GM18951 (cell line): Measurements from ENCODE around the gene ZNF507.

Experiments used
- POLR2A ChIP-seq: IDR thresholded peaks from 4 replicates; pipeline ENCODE4 v1.6.1; 2011; ENCODE audit warnings: mild to moderate bottlenecking; ENCODE audit not compliant: insufficient read length, insufficient read depth; ENCODE audit errors: extremely low read depth
- in situ Hi-C: fragments of 300-500 bp; cut with MboI; formaldehyde crosslinking; loops from one replicate; pipeline ENCODE4 v1.12.0; 2022; ENCODE audit warnings: low sequenced_read_pairs, mixed read lengths, inconsistent platforms; ENCODE audit not compliant: unreplicated experiment

Gene ZNF507

DNA sequence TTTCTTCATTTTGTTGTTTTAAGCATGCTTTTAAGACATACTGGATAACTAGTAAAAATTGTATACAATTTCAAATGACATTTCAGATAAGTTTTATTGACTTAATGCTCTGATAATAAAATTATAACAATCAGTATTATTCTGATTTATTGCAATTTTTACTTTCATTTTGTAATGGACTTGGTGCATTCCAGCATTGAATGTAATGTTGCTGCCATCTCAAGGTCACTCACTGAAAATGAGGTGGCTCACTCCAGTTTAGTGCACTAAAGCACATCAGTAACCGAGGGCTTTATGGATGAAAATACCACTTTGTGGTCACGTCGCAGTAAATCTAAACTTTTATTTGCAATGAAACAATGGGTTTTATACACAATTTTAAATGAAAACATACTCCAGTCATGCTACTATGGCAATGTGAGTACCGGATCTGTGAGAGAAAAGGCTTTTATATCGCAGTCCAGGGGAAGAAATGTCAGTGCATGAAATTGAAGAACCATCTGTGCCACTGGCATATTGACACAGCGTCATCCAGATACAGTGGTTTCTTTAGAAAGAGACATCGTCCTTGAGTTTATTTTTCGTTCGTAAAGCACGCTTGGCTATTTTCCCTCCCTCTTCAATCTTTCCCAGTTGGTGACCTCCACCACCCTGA is 20.7 kb upstream of the ZNF507 start:
- in situ Hi-C loops, result no loop called here
- TF ChIP-seq POLR2A, result no peak

DNA sequence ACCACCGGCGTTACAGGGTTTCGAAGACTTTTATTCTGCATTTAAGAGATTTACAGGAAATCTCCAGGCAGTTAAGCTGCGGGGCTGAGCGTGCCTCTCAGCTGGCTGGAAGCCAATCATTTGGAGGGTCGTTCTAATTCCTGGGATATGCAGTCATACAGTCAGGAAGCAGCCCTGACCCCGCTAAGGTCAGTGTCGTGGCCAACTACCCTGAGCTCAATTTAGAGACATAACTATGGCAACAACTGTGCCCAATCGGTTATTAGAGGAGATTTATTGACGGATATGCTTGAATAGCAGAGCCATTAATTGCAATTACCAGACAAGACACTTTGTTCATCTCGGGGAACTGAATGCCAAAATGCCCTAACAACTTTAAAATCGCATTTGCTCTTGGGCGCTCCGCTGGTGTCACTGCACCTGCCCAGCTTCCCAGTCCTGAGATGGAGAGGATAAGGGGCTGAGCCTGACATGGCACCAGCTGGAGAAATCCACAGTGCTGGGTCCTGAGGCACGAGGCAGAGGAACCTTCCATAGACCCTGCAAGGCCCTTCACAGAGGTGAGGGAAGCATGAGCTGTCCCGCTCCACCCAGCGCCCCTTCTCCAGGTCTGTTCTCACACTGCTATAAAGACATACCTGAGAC is 15.1 kb upstream of the ZNF507 start:
- in situ Hi-C loops, result no loop called here
- no peak for TF ChIP-seq POLR2A

DNA sequence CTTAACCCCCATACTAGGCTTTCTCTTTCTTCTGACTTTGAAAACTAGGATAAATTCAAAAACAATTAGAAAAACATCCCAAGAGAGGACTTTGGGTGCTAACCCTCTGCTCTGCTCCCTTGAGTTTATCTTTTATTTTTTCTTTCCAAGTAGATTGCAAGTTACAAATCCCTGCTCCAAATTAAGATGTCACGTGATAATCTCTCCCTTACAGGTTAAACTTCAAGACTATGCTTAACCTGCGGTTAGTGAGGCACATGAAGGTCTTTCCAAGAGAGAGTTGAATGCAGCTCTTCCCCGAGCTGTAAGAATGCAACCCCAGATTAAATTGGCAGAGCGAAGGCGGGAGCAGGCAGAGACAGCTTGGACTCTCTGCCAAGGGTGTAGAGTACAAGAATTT is 12.2 kb upstream of the ZNF507 start:
- no peak for TF ChIP-seq POLR2A
- in situ Hi-C loops, result no loop called here

DNA sequence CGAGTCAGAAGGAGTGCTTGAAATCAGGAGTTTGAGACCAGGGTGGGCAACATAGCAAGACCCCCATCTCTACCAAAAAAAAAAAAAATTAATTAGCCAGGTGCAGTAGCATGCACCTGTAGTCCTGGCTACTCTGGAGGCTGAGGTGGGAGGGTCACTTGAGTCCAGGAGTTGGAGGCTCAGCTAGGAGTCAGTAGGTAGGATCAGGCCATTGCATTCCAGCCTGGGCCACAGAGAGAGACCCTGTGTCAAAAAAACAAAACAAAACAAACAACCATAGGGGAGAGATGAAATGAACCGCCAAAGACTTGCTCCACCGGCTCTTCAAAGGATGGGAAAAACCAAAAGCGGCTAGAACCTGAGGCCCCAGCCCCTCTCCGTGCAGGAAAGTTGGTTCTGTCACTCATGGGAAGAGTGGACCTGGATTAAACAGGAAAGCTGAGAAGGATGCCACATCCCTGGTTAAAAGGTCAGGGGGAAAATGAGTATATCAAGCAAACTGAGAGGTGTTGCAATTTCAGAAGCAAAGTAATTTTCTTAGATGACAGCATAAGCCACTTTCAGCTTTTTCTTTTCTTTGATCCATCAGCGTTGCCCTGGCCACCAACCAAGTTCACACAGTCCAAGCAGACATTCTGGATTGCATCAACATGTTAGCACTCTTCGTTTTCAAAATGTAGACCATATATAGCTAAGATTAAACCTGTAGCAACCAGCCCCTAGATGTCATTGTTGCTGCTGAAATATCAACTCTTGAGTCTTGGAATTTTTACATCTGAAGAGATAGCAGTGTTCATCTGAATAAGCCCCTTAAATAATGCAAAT is 8.9 kb upstream of the ZNF507 start:
- no peak for TF ChIP-seq POLR2A

DNA sequence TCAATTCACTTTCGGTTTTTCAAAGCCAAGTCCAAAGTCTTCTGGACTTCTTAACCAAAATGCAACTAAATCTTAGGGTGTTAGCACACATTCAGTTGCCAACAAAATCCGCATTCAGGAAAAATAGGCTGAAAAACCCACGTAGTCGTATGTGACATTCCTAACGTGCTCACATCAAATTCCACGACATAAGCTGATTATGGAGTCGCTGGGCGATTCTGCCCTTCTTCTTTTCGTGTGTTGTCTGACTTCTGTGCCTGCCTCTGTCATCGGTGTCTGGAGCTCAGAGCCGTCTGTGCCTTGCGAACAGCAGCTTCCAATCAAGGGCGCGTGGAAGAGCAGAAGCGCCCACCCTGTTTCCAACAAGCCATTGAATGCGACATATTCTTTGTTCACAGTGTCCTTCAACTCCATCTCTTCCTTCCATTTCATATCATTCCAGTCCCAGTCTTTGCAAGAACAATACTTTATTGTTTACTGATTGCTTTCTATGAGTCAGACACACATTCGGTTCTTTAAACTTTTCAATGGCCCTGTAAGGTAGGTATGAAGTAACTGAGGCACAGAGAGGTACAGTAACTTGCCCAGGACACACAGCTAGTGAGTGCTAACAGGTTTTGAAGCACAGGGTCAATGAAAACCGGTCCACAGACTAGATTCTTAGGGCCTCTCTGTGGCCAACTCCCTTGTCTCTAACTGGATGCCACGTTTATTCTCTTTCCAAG is 8.2 kb upstream of the ZNF507 start:
- in situ Hi-C loops, result no loop called here
- no peak for TF ChIP-seq POLR2A

More for the DNA sequence above, 8.9 kb upstream of the ZNF507 start:
- in situ Hi-C loops, result no loop called here

DNA sequence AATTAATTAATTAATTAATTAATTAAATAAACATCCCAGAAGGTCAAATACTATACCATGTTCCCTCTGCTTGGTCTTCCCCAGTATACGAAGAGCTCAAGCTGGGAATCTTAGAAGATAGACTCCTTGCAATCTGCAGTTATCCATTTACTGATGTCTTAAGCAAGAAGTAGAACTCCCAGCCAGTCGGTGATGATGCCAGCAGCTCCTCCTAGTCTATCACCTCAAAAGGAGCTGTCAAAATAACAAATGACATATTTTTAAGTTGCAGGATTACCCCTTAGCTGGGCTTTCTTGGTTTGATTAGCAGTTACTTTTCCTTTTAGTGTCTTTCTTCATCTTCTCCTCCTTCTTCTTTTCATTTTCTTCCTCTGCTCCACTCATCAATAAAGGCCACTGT is 6.0 kb upstream of the ZNF507 start:
- in situ Hi-C loops, result no loop called here
- no peak for TF ChIP-seq POLR2A

DNA sequence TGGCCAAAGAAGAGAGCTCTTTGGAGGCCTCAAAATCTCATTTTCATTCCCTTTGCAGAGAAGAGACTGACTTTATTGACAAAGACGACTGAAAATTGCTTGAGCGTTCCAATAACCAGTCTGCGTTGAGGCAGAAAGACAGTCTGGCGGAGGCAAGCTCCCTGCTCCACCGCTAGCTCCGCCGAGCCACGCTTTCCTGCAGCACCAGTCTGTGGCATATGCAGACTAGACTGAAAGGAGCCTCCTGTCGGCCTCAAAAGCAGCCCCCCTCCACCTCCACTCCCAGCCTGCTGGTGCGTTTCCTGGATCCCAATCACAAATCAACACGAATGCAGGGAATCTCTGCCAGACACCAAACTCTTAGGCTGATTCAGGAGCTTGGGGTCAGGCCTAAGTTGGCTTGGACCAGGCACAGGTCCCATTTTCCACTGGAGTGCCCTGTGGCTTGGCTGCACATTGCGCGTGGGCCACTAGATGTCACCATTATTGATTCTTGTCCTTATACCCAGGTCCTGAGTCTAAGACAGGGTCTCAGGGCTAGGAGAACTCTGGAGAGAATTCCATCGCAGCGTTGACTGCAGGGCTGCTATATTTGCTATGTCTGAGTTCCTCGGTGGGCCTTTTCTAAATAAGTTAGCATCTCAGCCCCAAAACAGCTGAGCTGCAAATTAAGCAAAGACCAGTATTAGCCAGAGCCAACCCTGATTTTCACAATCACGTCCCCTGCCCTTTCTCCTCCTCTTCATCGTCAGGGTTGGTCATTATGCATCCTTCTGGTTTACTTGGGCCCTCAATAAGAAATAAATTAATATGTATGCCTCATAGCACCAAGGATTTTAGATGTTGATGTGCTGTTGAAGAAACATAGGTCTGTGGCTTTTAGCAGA is 5.2 kb upstream of the ZNF507 start:
- TF ChIP-seq POLR2A, result no peak
- in situ Hi-C loops, result loop anchor here (10.0 kb wide), 1 partner anchor 225 kb away; no protein-coding TSS in a partner anchor

DNA sequence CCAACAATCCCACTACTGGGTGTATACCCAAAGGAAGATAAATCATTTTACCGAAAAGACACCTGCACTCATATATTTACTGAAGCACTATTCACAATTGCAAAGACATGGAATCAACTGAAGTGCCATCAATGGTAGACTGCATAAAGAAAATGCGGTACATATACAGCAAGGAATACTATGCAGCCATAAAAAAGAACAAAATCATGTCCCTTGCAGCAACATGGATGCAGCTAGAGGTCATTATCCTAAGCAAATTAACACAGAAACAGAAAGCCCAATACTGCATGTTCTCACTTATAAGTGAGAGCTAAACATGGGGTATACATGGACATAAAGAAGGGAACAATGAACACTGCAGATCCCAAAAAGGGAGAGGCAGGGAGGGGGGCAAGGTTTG is 2.7 kb upstream of the ZNF507 start:
- in situ Hi-C loops, result loop anchor here (10.0 kb wide), 1 partner anchor 222 kb away; no protein-coding TSS in a partner anchor
- TF ChIP-seq POLR2A, result no peak

DNA sequence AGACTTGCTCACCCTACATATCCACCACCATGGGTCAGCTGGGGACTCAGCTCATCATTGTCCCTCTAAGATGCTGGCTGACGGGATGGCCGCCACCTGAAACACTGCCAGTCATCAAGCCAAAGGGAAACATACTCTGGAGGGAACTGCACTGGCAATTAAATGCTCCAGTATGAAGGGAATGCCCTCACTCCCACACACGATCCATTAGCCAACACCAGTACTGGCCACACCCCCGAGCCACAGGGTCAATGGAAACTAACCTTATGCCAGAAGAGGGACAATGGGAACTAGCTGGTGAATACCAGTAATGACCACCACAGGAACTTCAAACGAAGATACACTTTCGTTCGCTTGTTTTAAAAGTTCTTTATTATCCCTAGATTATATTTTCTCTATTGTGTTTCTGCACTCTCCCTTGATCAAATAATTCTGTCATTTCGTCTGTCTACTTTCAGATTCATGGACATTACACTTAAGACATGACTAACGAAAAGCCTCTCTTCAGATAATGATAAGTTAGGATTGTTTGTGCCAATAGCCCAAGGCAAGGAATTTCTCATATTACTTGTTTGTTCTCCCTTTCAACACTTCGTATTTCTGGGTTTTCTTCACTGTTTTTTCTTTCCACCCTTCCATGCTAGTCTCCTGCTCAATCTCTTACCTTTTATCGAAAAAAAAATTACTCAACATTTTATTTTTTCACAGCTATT is 1.7 kb upstream of the ZNF507 start:
- no peak for TF ChIP-seq POLR2A
- in situ Hi-C loops, result loop anchor here (10.0 kb wide), 1 partner anchor 221 kb away; no protein-coding TSS in a partner anchor

DNA sequence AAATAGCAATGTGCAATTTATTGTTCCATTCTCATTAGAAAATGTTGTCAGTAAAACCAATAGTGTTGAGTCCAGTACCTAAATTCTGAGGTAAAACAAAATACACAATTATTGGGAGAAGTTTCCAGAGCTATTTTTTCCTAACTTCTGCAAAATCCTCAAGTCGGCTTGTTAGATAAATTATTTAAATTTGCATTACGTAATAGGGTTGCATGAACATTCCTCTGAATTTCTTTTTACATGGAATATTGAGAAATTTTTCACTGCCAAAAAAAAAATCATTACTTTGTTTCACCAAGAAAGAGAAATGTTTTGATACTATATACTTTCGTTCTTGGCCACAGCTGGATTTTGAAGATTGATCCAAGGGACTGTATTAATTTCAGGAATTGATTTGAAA is 1.5 kb downstream of the ZNF507 start:
- TF ChIP-seq POLR2A, result no peak
- in situ Hi-C loops, result loop anchor here (10.0 kb wide), 1 partner anchor 218 kb away; no protein-coding TSS in a partner anchor

DNA sequence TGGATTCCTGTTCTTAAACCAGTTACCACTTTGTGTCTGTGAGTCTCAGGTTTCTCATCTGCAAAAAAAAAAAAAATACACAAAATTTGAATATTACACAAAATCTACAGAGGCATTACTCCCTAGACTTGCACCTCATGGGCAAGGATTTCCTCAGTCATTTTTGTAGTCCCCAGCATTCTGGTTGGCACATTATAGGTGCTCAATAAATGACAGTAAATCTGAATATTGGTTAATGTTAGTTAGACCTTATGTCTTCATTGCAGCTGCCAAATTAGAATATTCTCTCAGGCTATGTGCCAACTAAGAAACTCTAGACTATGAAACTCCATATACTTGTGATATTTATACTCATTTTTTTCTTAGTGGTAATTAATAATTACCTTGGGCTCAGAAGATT is 2.2 kb downstream of the ZNF507 start:
- TF ChIP-seq POLR2A, result no peak
- in situ Hi-C loops, result loop anchor here (10.0 kb wide), 1 partner anchor 217 kb away; no protein-coding TSS in a partner anchor
